SW 1271 (cell line): Measurements from ENCODE around the gene RNU6-1.

Experiments
- DNase-seq, 2 experiments: peaks; one replicate each; lab custom pipeline; 2025; lab: John Stamatoyannopoulos, UW

Gene RNU6-1

DNA sequence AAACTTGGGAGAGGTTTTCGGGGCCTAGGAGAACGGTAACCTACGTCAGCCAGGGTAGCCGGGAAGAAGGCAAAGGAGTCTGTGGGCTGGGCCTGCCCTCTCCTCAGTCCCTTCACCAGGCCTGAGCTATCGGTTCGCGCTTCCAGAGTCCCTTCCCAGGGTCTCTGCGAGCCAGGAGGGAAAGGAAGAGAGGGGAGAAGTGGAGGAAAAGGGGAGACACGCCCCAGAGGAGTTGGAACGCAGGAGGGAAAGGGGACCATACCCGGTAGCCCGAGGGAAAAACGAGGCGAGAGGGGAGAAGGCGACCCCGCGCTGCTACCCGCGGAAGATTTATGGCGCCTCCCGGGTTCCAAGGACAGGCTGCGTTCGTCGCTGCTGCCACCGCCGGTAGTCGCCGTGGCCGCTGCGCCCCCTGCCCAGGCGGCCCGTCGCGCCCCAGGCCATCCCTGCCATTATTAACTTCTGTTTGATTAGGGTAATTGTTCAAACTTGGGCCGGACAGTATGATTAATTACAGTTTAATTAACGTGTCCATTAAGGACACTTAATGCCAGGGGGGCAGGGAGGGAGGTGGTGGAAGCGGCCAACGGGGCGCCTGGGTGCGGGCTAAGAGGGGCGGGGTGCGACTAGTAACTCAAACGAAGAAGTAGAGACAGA, 17.9 kb downstream of the RNU6-1 start:
- no peak for DNase-seq

DNA sequence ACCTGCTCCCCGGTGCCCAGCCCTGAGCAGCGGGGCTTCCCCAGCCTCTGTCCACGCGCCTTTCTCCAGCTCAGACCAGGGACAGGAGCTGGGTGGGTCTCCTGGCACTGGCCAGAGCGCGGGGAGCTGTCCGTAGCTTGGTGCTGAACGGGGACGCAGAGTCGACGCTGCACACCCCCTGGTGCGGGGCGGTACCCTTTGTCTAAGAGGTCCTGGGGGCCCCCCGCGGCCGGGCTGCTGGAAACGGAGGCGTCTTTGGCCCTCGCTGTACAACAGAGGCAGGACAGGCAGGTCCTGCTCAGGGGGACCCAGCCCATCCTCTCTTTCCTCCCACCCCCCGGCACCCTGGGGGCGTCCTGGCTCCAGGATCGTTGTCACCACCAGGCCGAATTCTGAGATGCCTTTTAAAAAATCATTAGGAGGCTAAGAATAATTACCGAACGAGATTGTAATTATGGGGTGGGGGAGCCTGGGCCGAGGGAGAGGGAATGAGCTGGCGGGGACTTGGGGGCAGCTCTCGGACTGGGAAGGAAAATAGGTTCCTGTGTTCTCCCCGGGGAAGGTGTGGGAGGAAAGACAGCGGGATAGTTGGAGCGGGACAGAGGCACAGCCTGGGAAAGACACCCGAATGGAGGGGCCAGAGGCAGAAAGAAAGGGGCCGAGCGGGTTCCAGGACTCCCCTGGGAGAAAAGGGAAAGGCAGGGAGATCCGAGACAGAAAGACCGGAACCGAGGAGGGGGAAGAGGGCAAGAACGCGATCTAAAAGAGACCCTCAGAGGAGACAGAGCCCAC, 18.7 kb downstream of the RNU6-1 start:
- no peak for DNase-seq

DNA sequence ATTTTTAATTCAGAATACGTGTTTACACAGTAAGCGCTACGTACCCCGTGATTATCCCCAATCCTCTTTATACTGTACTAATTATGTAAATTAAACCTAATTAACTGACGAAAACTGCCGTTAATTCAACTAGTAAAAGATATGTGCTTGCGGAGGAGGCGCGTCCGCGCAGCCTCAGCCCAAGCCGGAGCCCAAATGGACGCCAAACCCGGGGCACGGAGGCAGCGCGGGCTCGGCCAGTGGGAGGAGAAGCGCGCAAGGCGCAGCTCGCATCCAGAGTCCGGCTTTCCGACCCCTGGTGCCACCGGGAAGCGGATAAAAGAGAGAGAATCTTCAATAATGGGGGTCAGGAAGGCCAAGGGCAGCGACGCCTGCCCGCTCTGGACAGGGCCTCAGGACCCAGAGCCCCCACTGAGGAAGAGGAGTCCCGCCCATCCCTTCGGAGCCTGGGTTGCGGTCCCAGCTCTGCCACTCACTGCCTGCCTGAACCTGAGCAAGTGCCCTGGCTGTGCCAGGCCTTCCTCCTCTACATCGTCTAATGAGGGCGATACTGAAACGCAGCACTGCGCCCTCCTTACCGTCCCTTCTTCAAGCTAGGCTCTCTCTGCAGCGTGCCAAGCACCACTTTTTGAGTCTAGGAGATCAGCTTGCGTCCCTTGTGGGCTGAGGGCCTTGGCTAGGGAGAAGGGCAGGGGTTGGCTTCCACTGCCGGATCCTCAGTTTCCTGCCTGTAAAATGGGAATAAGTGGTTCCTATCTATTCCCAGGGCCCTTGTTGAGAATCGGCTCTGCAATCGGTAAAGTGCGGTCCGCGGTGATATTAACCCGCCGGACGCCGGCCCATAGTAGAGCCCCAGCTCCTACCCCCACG, 19.5 kb downstream of the RNU6-1 start:
- DNase-seq, result no peak

DNA sequence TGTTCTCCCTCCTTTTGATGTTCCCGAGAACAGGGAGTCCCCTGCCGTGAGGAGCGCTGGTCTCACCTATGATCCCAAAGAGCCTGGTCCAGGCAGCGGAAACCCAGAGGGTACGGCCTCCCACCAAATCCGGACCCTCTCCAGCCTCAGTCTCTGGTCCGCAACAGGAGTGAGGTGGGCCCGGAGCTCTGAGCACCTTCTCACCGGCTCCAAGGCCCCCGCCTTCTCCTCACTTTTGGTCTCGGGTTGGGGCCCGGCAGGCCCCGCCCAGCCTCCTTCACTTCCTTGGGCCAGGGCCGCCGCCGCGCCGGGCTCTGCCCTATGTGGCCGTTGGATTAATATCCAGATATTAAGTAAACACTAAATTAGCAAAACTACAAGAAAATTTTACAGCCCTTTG, 20.2 kb downstream of the RNU6-1 start:
- no peak for DNase-seq

GRCh38 chr15:67818464-67818863, 21.4 kb downstream of the RNU6-1 start:
- no peak for DNase-seq

- no peak for DNase-seq
Measured at GRCh38 chr15:67816668-67817067, 23.2 kb downstream of the RNU6-1 start.

- no peak for DNase-seq
Measured at GRCh38 chr15:67815036-67815592, 24.7 kb downstream of the RNU6-1 start.

- no peak for DNase-seq
Measured at GRCh38 chr15:67813104-67813634, 26.7 kb downstream of the RNU6-1 start.

- no peak for DNase-seq
Measured at GRCh38 chr15:67812241-67812644, 27.6 kb downstream of the RNU6-1 start.

DNA sequence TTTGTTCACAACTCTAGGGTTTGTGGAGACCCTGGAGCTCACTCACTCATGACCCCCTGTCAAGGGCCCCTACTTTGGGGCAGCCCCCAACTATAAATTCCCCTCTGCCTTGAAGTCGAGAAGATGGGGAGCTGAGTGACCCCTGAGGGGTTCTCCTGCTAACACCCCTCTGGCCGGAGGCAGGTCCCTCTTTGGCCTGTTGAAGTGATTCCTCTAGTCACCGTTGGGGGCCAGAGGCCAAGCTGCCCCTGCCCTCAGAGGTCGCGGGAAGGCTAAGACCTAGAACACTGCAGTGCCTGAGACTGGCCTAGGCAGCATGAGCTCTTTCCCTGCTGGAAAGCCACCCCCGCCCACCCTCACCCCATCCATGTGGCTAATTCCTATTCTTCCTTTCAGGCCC, 30.0 kb downstream of the RNU6-1 start:
- DNase-seq, result no peak

- DNase-seq, result no peak
Measured at GRCh38 chr15:67809441-67809840, 30.4 kb downstream of the RNU6-1 start.

GRCh38 chr15:67808821-67809220, 31.0 kb downstream of the RNU6-1 start:
- no peak for DNase-seq

GRCh38 chr15:67807836-67808235, 32.0 kb downstream of the RNU6-1 start:
- DNase-seq, result no peak

- DNase-seq, result no peak
Measured at GRCh38 chr15:67807141-67807540, 32.7 kb downstream of the RNU6-1 start.

- no peak for DNase-seq
Measured at GRCh38 chr15:67806536-67806935, 33.3 kb downstream of the RNU6-1 start.

DNA sequence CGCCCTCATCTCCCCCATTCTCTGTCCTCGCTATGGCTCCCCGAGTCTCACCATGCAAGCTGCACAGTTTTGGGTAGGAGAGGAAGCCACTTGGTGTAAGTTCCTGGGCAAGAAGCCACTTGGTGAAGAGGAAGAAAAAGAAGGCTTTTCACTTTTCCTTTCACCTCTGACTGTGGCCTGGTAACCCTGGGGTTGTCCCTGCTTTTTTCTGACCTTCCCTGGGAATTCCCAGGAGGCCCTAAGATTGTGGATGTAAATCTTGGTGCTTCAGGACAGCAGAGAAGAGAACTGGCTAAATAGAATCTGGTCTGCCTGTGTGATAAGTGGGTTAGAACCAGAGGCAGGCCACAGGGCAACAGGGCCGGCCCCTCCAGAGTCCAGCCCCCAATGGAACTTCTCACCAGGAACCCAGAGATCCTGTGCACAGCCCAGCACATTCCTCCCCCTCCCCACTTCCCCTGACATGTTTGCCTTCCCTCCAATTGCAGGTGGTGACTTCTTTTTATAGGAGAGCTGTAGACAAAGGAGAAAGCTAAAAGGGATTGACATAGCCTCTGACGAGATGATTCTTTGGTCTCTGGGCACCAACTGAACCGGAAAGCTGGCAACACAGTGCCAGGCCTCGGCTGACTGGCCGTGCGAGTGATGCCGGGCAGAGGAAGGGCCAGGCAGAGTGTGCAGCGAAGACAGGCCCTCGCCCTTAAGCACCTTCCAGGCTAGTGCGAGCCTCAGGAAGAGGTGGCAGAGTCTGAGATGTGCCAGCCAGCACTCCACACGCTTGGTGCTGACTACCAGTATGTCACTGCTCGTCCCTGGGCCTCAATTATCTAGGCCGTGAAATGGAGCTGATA, 34.0 kb downstream of the RNU6-1 start:
- no peak for DNase-seq

- no peak for DNase-seq
Measured at GRCh38 chr15:67805008-67805665, 34.7 kb downstream of the RNU6-1 start.

- DNase-seq, result no peak
Measured at GRCh38 chr15:67803996-67804843, 35.6 kb downstream of the RNU6-1 start.

DNA sequence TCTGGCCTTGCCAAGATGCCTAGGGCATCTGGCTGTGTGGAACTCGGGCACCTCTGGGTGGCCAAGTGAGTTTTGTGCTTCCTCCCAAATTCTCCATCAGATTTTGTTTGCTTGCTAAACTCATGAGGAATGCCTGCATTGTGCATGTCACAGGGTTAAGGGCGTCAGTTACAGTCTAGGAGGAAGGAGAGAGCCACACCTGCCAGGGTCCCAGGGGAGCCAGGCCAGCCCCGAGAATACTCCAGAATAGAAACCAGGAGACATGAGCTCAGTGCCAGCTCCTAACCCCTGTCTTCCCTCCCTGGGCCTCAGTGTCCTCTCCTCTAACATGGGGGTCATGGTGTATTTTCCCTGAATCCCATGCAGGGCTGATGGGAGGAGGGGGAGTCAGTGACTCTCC, 36.5 kb downstream of the RNU6-1 start:
- no peak for DNase-seq
